ENCODE measurements around the gene RBMS3.
"Not testable (repeated sequence)": the region's sequence is repeated elsewhere in the genome, so short reads cannot be mapped to it uniquely, and the experiment has no call there.

Gene RBMS3

DNA sequence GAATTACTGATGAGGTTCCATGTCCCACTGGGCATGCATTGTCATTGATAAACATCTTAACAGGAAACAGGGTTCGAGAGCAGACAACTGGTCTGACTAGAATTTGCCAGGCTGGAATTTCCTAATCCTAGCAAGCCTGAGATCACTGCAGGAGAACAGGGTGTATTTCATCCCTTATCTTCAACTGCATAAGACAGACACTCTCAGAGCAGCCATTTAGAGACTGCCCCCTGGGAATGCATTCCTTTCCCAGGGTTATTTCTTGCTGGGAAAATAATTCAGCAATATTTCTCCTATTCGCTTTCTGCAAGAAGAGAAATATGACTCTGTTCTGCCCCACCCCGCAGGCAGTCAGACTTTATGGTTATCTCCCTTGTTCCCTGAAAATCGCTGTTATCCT lies 113.1 kb downstream of the RBMS3 start:
- DNase-seq: not testable (repeated sequence)

DNA sequence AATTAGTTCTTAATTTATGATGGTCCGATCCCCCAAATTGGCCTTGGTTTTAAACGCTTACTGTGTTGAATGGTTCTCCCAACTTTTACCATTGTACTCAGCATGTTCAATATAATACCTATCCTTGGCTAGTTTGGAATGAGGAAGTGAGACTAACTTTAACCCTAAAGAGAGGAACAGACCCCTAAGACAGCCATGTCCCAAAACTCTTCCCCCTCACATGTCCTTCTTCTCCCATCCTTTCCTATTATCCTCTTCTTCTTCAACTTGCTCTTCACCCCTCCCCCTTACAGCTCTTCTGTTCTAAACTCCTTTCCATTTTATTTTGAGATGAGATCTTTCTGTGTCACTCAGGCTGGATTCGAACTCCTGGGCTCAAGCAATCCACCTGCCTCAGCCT lies 116.5 kb downstream of the RBMS3 start:
- no peak for DNase-seq

DNA sequence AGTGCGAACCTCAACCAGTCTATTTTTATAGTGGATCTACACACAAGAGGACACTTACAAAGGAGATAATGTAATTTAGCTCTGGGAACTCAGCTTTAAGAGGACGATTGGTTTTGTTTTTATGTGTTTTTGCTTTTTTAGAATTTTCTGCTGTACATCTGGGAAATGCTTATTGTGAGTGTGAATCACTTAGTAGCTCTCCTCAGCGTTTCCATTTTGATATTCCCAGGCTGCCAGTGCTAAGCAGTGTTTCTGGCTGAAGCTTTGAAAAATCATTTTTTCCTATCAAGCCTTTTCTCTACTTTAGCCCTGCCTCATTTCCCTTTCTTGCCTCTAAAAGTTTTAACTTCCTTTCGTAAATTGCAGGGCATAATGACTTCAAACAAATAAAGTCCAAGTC lies 117.9 kb downstream of the RBMS3 start:
- no peak for DNase-seq

DNA sequence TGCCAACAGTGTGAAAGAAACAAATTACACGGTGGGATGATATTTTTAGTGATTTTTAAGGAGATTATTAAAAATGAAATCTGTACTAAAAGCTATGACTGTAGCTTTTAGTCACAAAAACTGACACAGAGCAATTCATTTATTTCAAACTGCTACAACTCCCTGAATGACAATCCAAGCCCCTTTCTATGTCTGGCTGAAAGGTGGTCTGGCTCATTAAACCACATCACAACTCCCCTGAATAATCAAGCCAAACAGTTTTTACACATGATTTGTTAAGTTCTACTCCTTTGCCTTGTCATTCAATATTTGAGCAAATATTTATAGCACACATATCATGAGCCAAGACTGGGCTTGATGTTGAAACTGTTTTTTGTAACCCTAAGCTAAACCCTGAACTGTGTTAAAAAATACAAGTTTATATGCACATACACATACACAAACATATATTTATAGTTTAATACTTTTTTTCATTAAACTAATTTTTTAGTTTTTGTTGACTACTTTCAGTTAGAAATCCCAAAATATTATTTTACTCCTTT lies 125.5 kb downstream of the RBMS3 start:
- no peak for DNase-seq

DNA sequence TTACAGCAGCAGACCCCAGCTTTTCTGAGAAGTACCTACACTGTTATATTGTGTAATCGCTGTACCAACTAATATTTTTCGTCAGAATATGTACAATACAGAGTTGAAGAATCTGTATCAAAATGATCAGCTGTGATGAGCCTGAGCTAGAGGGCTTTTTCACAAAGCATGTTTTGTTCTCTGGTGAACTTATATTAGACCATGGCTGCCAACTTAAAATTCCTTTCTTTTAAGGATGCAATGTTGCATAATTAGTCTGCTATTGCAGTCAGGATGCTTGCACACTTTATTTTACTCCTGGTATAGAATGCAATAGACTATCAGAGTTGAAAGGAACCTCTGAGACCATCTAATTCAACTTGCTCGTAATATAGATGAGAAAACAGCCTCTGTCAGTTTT lies 127.8 kb downstream of the RBMS3 start:
- no peak for DNase-seq

DNA sequence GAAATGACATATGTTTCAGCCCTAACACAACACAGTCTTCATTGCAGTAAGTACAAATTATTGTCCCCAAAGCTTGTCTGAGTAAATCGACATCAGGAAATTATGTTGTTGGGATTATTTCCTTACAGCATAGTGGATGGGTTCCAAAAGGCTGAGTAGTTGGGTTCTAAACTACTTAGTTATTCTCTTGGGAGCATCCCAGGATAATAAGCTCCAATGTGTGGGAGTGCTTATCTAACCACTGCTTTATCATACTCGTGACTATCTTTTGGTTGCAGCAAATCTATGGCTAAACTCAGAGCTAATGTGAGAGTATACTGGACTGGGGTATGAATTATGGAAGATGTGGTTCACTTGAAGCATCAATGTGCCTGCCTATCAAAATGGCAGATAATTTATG lies 128.5 kb downstream of the RBMS3 start:
- DNase-seq: no peak

DNA sequence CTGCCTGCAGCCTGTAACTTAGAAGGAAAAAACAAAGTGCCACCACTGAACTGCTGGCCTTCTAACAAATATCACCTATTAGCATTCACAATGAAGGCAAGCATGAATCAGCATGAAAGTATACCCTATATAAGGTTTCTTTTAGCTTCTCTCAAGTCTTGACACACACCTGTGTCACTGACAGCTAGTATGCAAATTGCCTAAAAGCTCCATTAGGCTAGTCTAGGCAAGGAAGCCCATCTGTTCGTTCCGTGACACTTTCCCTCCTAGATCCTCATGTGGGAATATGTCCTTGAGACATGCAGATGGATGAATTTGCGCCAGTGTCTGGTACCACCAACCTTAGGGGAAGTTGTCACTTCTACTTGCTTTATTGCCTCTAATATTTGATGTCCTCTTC lies 129.3 kb downstream of the RBMS3 start:
- DNase-seq: no peak

DNA sequence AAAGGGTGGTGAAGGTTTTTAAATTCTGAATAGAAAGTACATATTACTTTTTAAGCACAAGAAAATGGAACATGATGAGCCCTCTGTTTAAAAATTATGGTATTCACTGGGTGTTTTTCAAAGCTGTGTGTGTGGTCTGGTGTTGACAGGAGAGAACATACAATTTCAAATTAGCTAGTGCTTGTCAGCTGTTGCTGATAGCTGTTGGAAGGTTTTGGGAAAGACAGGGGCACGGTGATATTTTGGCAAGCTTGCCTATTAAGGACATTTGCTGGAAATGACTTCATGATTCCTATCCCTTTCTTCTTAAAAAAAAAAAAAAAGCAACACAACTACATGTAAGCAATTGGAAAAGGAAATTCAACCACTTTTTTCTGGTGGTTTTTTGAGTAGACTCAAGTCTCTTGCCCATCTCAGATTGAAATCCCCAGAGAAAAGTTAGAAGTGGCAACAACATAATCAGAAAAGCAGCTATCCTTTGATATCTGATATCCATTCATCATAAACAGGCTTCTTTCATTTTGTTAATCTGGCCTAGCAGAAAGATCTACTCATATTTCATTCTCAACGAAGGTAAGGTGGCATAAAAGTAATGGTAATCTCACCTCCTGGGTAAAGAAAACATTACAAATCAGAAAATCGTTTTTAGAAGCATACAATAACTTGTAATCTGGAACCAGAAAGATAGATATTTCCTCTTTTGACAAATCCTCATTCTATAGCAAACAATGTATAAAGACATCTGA lies 130.0 kb downstream of the RBMS3 start:
- no peak for DNase-seq

DNA sequence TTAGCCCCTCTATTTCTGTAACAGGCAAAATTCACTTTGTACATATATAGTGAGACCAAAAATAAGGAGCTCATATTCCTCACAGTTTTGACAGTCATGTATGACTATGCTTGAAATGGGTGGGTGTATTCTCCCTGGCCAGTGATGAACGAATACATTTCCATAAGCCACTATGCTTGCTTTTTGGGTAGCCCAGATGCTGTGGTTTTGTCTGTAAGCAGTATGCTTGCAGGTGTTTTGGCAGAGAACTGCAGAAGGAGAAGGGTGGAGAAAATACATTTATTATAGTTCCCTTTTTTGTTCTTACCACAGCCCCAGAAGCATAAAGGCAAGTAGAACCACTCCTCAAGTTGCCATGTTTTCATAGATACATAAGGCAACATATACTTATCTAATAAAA lies 131.2 kb downstream of the RBMS3 start:
- no peak for DNase-seq

DNA sequence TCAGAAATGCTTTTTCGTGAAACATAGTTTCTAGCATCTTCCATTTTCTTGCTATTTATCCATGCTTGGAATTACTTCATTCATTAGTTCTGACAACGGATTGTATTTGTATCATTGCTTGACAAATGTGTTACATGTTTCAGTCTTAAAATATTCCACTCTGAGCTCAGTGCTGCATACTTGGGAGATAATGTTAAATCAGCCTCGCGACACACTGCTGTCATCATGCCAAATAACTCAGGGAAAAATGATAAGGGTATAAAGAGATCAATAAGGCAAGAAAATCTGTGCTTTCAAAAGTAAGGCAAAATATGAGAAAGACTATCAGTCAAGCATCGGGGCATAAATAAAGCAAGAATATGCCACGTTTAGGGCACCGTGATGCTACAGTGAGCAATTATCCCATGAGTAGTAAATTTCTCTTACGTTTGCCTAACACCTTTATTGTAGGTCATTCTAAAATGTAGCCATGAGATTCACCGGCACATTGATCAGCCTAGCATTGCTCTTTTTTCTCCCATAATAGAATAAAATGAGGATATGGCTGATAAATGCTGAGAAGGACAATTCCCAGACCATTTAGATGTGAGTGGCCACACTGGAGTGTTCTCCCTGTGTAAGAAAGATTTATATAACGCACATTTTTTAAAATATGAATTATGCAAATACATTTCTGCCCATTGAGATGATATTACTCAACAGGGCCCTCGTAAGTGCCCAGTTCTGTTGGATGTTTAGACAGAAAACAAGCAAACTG lies 133.8 kb downstream of the RBMS3 start:
- no peak for DNase-seq

DNA sequence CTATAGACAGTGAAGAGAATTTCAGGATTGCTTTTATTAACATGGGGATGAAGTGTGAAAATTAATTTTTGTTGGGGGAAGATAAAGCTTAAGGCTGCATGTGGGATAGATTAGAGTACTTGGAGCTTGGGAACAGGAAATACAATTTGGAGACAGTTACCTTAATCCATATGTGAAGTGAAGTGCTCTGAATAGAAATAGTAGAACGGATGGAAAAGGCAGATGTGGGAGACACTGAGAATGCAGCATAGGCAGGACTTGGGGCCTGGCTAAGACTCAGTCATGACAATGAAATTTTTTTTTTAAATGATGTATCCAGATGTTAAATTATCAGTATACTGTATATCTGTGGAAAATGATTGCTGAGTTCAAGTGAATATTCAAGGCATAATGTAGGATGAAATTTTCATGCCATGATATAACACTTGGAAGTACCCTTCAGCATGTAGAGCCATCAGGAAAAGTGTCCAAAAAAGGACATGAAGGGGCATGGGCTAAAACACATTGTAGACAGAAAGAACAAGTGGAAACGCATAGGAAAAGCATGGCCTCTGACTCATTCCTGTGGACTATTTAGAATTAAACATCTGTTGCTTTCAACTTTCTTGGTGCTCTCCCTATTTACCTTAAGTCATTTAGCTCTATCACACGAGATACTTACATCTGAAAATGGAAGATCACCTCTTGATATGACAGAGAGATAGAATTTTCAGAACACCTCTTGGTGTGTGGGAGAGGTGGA lies 134.8 kb downstream of the RBMS3 start:
- no peak for DNase-seq

DNA sequence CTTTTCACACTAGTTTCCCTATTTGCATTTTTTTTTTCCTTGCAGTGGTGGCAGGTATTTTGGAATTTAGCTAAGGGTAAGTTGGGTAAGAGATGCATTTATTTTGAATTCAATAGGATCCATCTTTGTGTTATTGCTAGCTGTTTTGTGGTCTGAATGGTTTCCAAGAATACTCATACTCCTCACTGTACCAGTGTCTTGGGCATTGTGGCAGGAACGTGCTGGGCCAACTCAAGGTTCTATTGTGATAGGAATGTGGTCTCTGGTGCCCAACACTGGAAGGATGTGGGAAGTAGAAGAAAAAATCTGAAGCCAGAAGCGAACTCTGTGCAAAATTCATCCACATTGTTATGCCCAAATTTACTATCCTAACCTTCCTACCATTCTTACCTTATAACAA lies 135.6 kb downstream of the RBMS3 start:
- no peak for DNase-seq

DNA sequence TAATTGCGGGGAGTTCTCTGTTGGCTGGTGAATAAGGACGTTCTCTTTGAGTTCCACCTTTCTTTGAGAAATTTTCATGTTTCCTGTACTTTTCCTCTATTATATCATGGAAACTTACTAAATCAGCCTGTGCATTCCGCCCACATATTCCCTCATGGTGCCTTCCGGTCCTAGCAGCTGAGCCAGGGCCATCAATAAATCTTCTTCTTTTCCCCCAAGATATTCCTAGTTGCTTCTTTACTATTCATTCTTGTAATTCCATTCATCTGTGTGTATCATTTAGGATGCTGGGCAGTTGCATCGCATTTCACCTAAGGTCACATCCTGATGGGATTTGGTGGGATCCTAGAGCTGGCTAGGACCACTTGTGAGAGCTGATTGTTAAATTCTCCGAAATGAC lies 139.2 kb downstream of the RBMS3 start:
- DNase-seq: no peak

DNA sequence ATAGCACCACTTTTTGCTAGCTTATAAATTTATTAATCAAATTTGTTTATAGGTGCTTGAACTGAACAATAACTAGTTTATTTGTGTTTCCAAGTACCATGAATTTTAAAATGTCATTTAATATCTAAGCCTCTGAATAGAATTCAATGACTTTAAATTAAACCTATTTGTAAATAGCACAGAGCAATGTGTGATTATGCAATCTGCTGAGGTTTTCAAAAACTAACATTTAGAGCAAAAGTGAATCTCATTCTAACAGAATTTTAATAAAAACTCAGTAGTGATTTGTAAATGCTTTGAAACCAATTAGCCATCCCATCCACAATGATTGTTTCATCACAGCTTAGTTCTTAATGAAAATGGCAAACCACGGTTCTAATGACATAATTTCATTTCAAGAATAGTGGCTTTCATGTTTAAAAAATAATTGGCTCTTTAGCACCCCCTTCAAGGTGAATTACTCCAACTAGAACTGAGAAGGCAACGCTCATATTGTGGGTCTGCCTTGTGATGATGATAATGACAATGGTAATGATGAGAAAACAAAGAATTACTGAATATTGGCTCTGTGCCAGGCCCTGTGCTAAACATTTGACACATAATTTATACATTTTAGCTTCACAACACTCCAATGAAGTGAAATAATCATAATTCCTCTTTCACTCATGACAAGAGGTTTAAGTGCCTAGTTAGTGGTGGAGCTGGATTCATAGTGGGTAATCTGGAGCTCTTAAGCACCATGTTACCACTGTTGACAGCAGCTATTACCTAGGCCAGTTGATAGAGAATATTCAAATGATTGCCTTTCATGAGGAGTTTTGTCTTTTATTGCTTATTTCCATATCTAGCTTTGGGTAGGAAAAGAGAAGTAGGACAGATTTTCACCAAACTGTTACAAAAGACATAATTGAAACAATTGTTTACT lies 145.7 kb downstream of the RBMS3 start:
- no peak for DNase-seq

DNA sequence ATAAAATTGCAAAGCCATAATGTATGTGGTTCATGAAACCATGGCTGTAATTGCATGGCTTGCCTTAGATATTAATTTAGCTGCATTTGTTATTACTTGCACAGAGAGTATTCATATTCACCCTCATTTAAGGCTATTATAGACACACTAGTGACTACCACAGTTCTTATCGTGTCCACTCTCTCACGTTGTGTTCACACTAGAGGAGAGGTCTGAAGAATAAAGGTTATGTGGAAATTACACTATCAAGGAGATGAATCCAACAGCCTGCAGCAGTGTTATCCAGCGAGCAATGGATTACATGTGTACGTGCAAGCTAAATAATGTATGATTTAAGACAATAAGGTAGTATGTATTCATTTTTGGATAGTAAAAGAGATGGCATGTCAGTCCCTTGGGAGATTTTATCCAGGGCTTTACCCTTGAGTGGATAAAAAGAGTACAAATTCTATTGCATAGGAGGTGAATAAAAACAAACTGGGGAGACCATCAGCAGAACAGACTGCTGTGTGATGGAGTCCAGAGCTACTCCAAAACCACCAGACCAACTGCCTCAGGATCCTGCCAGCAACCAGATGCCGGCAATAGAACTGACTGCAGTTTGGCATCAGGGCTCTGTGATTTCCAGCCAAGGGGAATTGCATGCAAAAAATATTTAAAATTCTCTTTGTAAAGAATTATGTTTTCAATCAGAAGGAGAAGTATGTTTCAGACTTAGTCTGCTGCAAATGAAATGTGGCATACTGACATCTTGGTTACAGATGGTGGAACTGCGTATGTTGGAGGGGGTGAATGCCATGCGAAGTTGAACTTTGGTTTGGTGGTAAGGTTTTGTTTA lies 146.6 kb downstream of the RBMS3 start:
- no peak for DNase-seq

DNA sequence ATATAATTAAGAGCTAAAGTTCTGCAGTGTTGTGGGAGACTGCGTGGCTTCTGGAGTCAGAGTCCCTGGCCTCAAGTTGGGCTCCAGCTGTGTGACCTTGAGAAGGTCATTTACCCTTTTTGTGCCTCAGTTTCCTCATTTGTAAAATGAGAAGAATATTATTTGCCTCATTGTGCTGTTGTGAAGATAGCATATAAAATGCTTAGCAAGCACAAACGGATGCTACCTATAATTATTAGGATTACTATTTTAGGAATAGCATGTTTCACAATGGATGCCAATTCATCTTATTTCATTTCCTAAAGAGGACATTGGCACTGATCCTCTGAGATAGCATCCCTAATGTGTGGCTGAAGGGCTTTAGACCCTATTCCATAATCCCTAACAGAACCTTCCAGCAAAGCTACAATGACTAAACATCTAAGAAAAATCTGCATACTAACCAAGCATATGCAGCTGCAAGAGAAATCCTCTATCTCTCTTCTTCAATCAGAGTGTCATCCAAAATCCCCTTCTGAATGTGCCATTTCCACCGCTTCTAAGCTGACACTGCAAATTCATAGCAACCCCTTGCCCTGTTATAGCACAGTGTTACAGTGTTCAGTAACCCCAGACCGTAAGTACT lies 148.3 kb downstream of the RBMS3 start:
- DNase-seq: no peak

DNA sequence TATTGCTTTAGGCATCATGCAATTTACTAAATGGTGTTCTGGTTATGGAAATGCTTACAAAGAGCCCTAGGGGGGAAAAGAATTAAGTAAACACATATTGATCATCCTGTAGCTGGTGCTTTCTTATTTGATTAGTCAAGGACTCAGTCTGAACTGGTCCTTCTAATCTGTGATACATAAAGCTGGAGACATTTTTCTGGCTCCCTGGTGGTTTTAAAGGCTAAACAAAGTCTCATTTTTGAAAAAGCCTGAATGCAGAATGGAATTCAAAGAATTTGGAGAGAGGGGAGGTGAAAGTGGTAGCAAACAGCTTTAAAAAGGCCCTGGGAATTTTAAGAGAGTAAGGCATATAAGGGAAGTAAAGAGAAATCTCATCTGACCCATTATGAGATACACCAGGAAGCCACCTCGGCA lies 149.7 kb downstream of the RBMS3 start:
- DNase-seq: no peak

DNA sequence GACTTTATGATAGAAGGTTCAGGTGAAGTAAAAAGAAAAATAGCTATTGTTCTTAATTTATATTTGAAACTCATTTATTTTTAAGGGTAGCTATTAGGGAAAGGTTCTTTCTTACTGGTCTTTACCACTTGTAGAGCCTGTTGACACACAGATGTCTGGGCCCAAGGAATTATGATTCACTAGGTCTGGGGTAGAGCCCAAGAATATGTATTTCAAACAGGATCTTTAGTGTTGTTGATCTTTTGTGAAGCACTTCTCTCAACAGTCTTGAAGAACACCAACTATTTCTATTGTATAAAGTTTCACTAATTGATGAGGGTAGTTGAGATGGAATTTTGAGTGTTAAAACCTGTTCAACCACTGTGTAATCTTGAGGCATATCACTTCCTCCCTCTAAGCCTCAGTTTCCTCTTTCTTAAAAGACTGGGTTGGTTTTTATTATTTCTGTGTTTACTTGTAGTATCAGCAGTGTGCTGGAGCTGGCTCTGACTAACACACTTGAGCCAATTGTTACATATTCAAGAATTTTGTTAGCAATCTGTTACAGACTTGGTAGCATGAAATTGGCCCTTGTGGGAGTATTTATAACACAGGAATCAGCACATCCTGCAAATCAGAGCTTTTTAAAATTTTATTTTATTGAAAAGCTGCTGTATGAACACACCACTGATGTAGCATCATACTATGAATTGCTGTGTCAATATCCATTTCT lies 155.9 kb downstream of the RBMS3 start:
- DNase-seq: no peak

DNA sequence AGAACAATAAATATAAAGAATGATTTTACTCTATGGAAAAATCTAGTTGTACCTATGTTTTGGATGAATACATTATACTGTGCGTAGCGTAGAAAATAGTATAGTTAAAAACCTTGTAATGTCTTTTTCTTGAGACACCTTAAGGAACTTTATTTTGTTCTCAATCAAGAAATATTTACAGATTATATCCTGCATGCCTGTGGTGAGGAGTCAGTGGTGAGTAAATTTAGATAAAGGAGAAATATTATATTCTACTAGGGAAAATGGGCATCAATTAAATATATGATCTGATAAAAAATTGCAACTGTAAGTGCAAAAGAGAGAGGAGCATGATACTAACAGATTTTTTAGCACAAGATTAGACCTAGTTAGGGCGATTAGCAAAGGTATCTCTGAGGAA lies 157.7 kb downstream of the RBMS3 start:
- no peak for DNase-seq

All from CD4-positive, alpha-beta T cell treated with Interleukin-4 for 4 hours (primary cell).